GM23338 (cell line): Measurements from ENCODE around the gene CALML3. TPM values are rescaled to one million over a fixed set of nuclear protein-coding genes. Genes with fewer than 3 reads are reported as not detected.

ENCODE experiments used
- ATAC-seq: fragments of 200-7000 bp; cut with Tn5 transposase; 3 replicates; pipeline ENCODE4 v1.9.1; 2020
- DNase-seq: peaks from one replicate; pipeline ENCODE4 v3.0.0-alpha.2; 2015; ENCODE audit warnings: low spot score
- H2AFZ ChIP-seq: fragments of 200-600 bp; sonication (generic); 2 replicates; pipeline ENCODE4 v1.8.0; 2016; ENCODE audit warnings: antibody characterized with exemption, mild to moderate bottlenecking, moderate library complexity
- H3F3A ChIP-seq: fragments of 200-600 bp; sonication (generic); replicated peaks from 2 replicates; pipeline ENCODE4 v1.8.0; 2017; ENCODE audit warnings: antibody characterized with exemption, mixed run types, low read depth
- H3K27ac ChIP-seq: fragments of 200-600 bp; sonication (generic); 2 replicates; pipeline ENCODE4 v1.6.1; 2016; ENCODE audit warnings: low read depth
- H3K27me3 ChIP-seq: fragments of 200-600 bp; sonication (generic); 2 replicates; pipeline ENCODE4 v1.8.0; 2016; ENCODE audit warnings: mild to moderate bottlenecking, mixed run types, moderate library complexity; ENCODE audit not compliant: insufficient read depth
- H3K36me3 ChIP-seq: fragments of 200-600 bp; sonication (generic); 2 replicates; pipeline ENCODE4 v1.8.0; 2016; ENCODE audit warnings: mild to moderate bottlenecking; ENCODE audit not compliant: insufficient read depth
- H3K4me1 ChIP-seq: fragments of 200-600 bp; sonication (generic); 2 replicates; pipeline ENCODE4 v1.8.0; 2016; ENCODE audit warnings: mild to moderate bottlenecking, moderate library complexity; ENCODE audit not compliant: insufficient read depth
- H3K4me2 ChIP-seq: fragments of 200-600 bp; sonication (generic); 2 replicates; pipeline ENCODE4 v1.7.1; 2017; ENCODE audit warnings: mixed run types
- H3K4me3 ChIP-seq: fragments of 200-600 bp; sonication (generic); 2 replicates; pipeline ENCODE4 v1.6.1; 2016; ENCODE audit warnings: mixed run types
- H3K79me2 ChIP-seq: fragments of 200-600 bp; sonication (generic); replicated peaks from 2 replicates; pipeline ENCODE4 v1.8.0; 2017; ENCODE audit warnings: mild to moderate bottlenecking; ENCODE audit not compliant: insufficient read depth
- H3K9me2 ChIP-seq: fragments of 200-600 bp; sonication (generic); 2 replicates; pipeline ENCODE4 v1.8.0; 2017; ENCODE audit not compliant: insufficient read depth
- H4K20me1 ChIP-seq: fragments of 200-600 bp; sonication (generic); replicated peaks from 2 replicates; pipeline ENCODE4 v1.8.0; 2017; ENCODE audit warnings: mild to moderate bottlenecking; ENCODE audit not compliant: insufficient read depth
- H3K27ac Mint-ChIP-seq: 2 replicates; pipeline ENCODE4 v1.8.0; 2020; ENCODE audit warnings: inconsistent platforms, mild to moderate bottlenecking, moderate library complexity, mixed read lengths
- H3K27me3 Mint-ChIP-seq: 3 replicates; pipeline ENCODE4 v1.8.0; 2022; ENCODE audit warnings: low read depth, mild to moderate bottlenecking, moderate library complexity, mixed read lengths, inconsistent platforms; ENCODE audit not compliant: insufficient read depth, poor library complexity
- H3K36me3 Mint-ChIP-seq: 3 replicates; pipeline ENCODE4 v1.8.0; 2021; ENCODE audit warnings: low read depth, mild to moderate bottlenecking, inconsistent platforms, moderate library complexity, mixed read lengths
- H3K4me1 Mint-ChIP-seq: 3 replicates; pipeline ENCODE4 v1.8.0; 2020; ENCODE audit warnings: mild to moderate bottlenecking, inconsistent platforms, mixed read lengths
- H3K4me3 Mint-ChIP-seq: 3 replicates; pipeline ENCODE4 v1.8.0; 2021; ENCODE audit warnings: moderate library complexity, mild to moderate bottlenecking, inconsistent platforms, mixed read lengths
- H3K9me3 Mint-ChIP-seq: 3 replicates; pipeline ENCODE4 v1.8.0; 2020; ENCODE audit warnings: moderate library complexity, mild to moderate bottlenecking, inconsistent platforms, mixed read lengths
- CREB1 ChIP-seq: fragments of 250-450 bp; sonication (Bioruptor Pico); IDR thresholded peaks from 2 replicates; pipeline ENCODE4 v1.5.0; 2020; ENCODE audit warnings: low read depth, mild to moderate bottlenecking, moderate library complexity
- EZH2 ChIP-seq: fragments of 200-600 bp; sonication (generic); IDR thresholded peaks from one replicate; pipeline ENCODE4 v1.8.0; 2017; ENCODE audit warnings: antibody characterized with exemption, mild to moderate bottlenecking, low read depth; ENCODE audit not compliant: unreplicated experiment
- EZH2phosphoT487 ChIP-seq: fragments of 200-600 bp; sonication (generic); IDR thresholded peaks from one replicate; pipeline ENCODE4 v1.8.1; 2018; ENCODE audit warnings: antibody characterized with exemption; ENCODE audit not compliant: unreplicated experiment
- JUNB ChIP-seq: IDR thresholded peaks from one replicate; pipeline ENCODE4 v1.6.1; 2016; ENCODE audit warnings: antibody characterized with exemption; ENCODE audit not compliant: unreplicated experiment
- REST ChIP-seq: IDR thresholded peaks from one replicate; pipeline ENCODE4 v1.6.1; 2018; ENCODE audit warnings: antibody characterized with exemption; ENCODE audit not compliant: unreplicated experiment
- ZNF331 ChIP-seq: fragments of 250-450 bp; sonication (Bioruptor Pico); IDR thresholded peaks from 2 replicates; pipeline ENCODE4 v1.5.0; 2020; ENCODE audit warnings: low read depth, mild to moderate bottlenecking, moderate library complexity
- ZNF462 ChIP-seq: fragments of 250-450 bp; sonication (Bioruptor Pico); IDR thresholded peaks from 2 replicates; pipeline ENCODE4 v1.5.0; 2020; ENCODE audit warnings: mild to moderate bottlenecking, moderate library complexity
- polyA plus RNA-seq: library from polyadenylated mRNA; unstranded; fragments of >200 nt; fragmentation: Nextera tagmentation; extraction: Ambion mirVana; gene quantifications from 2 replicates; pipeline ENCODE4 v1.2.1, GENCODE V29; 2016
- total RNA-seq: library from RNA; depleted of rRNA; stranded (reverse); fragments of >200 nt; shearing (Covaris generic); gene quantifications from 2 replicates; pipeline ENCODE4 v1.2.3, GENCODE V29; 2014
- TF ChIP-seq, protein P1 (sequence below): IDR thresholded peaks from 2 replicates; pipeline ENCODE4 v1.6.1; 2016; ENCODE audit warnings: antibody characterized with exemption

The CALML3 gene
- total and polyA plus RNA-seq, 2 experiments from 2014 or later = not detected

DNA sequence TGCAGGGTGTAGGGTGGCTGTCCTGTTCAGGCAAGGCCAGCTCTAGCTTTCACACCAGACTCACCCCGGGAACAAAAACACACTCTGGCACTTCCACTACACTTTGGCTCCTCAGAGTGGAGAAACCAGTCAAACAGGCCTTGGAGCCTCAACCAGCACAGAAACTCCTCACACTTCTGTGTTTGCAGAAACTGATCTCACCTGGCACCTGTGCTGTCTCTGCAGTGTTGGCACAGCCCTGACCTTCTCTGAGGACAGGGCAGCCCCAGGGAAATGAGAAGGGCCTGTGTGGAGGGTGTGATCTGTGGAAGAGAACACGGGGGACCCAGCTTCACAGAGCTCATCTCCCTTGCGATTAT is 21.3 kb upstream of the CALML3 start:
- Histone ChIP-seq H3F3A (no peaks in the 10 kb centered on the region), H3K4me1 (no peaks in the 10 kb centered on the region), H3K4me2 (no peak overlapping the region), H2AFZ (no peak overlapping the region), H3K4me3 (no peak overlapping the region), H3K9me2 (no peaks in the 10 kb centered on the region), H3K79me2 (no peaks in the 10 kb centered on the region), H3K27me3 (no peaks in the 10 kb centered on the region), H3K36me3 (no peaks in the 10 kb centered on the region), H4K20me1 (no peaks in the 10 kb centered on the region), H3K27ac (no peak overlapping the region)
- Mint-ChIP-seq H3K4me1 (peaks cover 26% of the 10 kb centered on the region), H3K9me3 (no peaks in the 10 kb centered on the region), H3K4me3 (no peak overlapping the region), H3K27ac (no peak overlapping the region; the same call in 1 of the 2 replicates), H3K27me3 (peaks cover 2% of the 10 kb centered on the region), H3K36me3 (no peaks in the 10 kb centered on the region)
- no peak for TF ChIP-seq REST
- no peak for TF ChIP-seq JUNB
- no peak for TF ChIP-seq EZH2phosphoT487
- ATAC-seq (no peak), DNase-seq (no peak)

DNA sequence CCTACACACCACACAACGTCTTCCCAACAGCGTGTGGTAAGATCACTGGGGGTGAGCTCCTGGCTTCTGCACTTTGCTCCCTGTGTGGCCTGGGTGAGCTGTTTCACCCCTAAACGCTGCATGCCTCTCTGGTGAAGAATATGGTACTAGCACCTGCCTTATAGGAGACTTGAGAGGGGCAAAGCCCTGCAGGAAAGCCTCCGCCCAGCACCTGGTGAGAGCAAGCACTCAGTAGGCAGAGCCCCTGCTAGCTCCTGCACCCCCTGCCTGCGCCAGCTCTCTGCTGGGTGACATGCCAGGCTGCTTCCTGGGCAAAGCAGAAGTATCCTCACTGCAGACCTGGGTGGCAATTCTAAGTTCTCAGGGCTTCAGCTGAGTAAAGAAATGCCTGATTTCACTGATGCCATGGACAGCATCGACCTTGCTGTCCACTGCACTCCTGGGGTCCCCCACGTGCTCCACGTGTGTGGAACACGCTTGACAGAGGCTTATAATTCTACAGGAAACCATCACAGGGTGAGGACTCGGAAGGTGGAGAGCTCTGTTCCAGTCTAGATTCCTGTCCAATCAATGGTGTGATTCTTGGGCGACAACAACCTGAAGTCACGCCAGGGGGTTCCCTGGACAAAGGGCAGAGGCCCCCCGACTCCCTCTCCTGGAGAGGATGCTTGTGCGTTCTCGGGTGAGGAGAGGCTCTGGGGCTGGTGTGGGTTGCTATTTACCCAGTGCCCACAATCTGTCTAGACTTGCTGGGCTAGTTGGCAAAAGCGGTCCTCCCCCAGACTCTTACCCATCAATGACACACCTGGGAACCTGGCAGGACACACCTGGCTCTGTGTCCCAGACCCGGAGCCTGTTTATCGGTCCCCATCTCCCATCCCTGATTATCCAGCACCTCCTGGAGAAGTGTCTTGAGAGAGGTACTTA is 20.4 kb upstream of the CALML3 start:
- H3K27ac ChIP-seq = no peak overlapping the region
- no peak overlapping the region for H3K27ac Mint-ChIP-seq
- peaks cover 1% of the 10 kb centered on the region for H3K27me3 Mint-ChIP-seq
- peaks cover 26% of the 10 kb centered on the region for H3K4me1 Mint-ChIP-seq
- no peaks in the 10 kb centered on the region for H3K9me3 Mint-ChIP-seq
- no peak overlapping the region for H2AFZ ChIP-seq
- no peaks in the 10 kb centered on the region for H3K36me3 Mint-ChIP-seq
- no peaks in the 10 kb centered on the region for H3K4me1 ChIP-seq
- no peaks in the 10 kb centered on the region for H3K27me3 ChIP-seq
- no peaks in the 10 kb centered on the region for H4K20me1 ChIP-seq
- ATAC-seq (no peak), DNase-seq (no peak)
- H3K79me2 ChIP-seq = no peaks in the 10 kb centered on the region
- no peaks in the 10 kb centered on the region for H3F3A ChIP-seq
- no peak overlapping the region for H3K4me3 ChIP-seq
- no peaks in the 10 kb centered on the region for H3K36me3 ChIP-seq
- H3K4me3 Mint-ChIP-seq = no peak overlapping the region
- no peak overlapping the region for H3K4me2 ChIP-seq
- no peaks in the 10 kb centered on the region for H3K9me2 ChIP-seq
- TF ChIP-seq EZH2 (no peak), ZNF331 (CRISPR knock-in tag) (no peak), CREB1 (CRISPR knock-in tag) (no peak), ZNF462 (no peak), JUNB (no peak), EZH2phosphoT487 (no peak)
- TF ChIP-seq, protein P1, sequence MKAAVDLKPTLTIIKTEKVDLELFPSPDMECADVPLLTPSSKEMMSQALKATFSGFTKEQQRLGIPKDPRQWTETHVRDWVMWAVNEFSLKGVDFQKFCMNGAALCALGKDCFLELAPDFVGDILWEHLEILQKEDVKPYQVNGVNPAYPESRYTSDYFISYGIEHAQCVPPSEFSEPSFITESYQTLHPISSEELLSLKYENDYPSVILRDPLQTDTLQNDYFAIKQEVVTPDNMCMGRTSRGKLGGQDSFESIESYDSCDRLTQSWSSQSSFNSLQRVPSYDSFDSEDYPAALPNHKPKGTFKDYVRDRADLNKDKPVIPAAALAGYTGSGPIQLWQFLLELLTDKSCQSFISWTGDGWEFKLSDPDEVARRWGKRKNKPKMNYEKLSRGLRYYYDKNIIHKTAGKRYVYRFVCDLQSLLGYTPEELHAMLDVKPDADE = no peak
